Omental fat pad (tissue), 4 donors: ENCODE data around the gene TBC1D21. TPM values are rescaled to one million over a fixed set of nuclear protein-coding genes. Genes with fewer than 3 reads are reported as not detected.

ENCODE experiments used
- ATAC-seq: fragments of 150-250 bp; one replicate; pipeline ENCODE4 v1.9.1; 2016; ENCODE audit warnings: mild to moderate bottlenecking, moderate library complexity; ENCODE audit not compliant: low FRiP score
- DNase-seq: peaks from one replicate; pipeline ENCODE4 v3.0.0-alpha.2; 2019; ENCODE audit warnings: low spot score
- total RNA-seq, 4 donors: library from RNA; depleted of rRNA; stranded (reverse); fragments of >200 nt; gene quantifications; one replicate each; pipeline ENCODE4 v1.1.0, GENCODE V29; 2016
- TF ChIP-seq, protein P1 (sequence below), 3 donors: fragments of 450-650 bp; IDR thresholded peaks; one replicate each; pipeline ENCODE4 v1.5.1; 2016 to 2017; ENCODE audit warnings: antibody characterized with exemption in 3 of 3, mild to moderate bottlenecking in 3 of 3, moderate library complexity in 2 of 3

TBC1D21 gene
- total RNA-seq, 4 donors from 2014 or later: not detected

DNA sequence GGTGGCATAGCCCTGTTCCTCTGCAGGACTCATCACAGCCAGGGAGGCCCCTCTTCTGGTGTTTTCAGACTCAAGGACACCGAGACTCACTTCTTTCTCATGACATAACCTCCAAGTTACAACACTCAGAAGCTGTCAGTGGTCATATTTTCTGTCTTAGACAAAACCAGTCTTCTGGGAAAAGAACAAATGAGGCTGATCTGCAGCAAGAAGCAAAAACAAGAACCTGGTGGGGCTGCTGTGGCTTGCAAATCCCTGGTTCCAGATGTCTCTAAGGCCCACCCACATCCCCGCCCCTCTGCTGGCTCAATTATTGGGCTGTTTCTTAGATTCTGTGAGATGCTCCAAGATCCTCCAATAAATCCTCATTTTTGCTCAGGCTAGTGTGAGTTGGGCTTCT is 36.3 kb downstream of the TBC1D21 start:
- TF ChIP-seq, protein P1, sequence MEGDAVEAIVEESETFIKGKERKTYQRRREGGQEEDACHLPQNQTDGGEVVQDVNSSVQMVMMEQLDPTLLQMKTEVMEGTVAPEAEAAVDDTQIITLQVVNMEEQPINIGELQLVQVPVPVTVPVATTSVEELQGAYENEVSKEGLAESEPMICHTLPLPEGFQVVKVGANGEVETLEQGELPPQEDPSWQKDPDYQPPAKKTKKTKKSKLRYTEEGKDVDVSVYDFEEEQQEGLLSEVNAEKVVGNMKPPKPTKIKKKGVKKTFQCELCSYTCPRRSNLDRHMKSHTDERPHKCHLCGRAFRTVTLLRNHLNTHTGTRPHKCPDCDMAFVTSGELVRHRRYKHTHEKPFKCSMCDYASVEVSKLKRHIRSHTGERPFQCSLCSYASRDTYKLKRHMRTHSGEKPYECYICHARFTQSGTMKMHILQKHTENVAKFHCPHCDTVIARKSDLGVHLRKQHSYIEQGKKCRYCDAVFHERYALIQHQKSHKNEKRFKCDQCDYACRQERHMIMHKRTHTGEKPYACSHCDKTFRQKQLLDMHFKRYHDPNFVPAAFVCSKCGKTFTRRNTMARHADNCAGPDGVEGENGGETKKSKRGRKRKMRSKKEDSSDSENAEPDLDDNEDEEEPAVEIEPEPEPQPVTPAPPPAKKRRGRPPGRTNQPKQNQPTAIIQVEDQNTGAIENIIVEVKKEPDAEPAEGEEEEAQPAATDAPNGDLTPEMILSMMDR (IDR thresholded peaks at IDR 0.05): no peak
- ATAC-seq (no peak), DNase-seq (no peak)

DNA sequence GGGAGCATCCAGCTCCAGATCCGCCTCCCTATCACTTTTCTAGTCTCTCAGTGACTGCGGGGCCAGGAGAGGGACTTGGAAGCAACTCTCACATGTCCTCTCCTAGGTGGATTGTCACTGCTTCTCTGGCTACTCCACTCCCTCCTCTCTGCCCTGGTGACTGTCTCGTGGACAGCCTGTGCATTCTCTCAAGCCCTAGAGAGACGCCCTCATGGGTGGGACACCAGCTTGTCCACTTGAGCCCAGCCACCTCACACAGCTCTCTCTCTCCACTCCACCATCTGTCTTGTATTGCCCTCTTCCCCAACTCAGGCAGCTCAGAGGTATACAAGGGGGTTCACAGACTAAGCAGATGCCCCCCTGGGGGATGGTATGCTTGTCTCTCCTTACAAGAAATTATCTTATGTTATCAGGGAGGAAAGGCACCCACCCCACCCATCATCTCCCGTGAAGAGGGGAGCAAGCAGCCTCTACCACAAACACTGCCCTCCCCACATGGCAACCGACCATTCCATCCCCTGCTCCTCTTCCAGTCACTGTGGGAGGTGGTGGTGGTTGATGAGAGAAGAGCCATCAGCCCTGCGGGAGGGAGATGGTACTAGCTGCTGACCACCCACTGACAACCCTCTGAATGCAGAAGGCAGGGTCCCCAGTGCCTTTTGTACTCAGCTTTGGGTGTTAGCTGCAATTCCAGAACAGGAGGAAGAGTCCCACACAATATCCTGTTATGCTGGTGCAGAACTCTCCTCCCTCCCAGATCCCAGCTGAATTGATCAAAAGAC is 37.3 kb downstream of the TBC1D21 start:
- DNase-seq: no peak
- ATAC-seq: no peak
- TF ChIP-seq, protein P1 (IDR thresholded peaks at IDR 0.05): no peak

DNA sequence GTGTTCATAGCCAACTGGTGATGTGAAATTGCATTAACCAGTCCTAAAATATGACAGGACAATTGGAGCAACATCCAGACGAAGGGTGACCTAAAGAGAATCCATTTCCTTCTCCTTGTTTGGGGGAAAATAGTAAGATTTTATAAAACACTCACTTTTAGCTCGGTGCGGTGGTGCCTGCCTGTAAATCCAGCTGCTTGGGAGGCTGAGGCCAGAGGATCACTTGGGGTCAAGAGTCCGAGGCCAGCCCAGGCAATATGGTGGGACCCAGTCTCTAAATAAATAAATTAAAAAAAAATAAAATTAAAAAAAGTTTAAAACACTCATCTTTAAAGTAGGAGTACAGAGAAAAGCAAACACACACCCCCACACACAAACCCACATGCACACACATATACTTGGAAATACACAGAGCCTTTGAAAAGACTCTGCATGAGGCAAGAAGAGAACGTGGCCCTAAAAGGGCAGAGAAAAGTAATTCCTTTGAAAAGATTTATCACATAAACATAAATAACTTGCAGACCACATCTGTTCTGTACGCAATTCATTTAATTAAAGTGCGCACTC is 38.7 kb downstream of the TBC1D21 start:
- TF ChIP-seq, protein P1 (IDR thresholded peaks at IDR 0.05): no peak
- no peak for DNase-seq
- ATAC-seq: no peak

DNA sequence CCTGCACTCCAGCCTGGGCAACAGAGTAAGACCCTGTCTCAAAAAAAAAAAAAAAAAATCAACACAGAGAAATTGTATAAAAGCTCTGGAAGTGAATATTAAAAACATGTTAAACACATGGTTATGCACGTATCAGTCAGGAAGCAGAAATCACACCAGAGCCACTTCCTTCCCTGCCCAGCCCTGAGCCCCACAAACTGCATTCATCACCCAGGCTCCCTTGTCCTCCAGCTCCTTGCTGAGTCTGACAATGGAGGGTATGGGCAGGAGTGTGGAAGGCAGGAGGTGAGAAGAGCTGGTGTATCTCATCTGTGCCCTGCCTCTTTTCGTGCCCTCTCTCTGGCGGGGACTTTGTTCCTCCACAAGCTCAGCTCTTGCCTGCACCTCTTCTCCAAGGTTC is 40.8 kb downstream of the TBC1D21 start:
- no peak for ATAC-seq
- TF ChIP-seq, protein P1 (IDR thresholded peaks at IDR 0.05): no peak
- DNase-seq: no peak

DNA sequence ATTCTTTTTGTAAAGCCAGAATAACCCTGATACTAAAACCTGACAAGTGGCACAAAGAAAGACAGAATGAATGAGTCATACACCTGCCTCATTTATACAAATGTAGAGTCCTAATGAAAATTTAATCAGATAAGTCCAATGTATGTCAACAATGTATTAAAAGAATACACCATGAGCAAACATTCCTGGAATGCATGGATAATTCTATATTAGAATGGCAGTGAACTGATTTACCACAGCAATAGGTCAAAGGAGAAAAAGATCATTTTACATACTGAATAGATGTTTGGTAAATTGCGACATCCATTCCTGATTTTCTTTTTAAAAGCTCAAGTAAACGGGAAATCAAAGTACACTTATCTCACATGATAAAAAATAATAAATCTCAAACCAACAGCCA is 41.7 kb downstream of the TBC1D21 start:
- DNase-seq: no peak
- ATAC-seq: no peak
- TF ChIP-seq, protein P1 (IDR thresholded peaks at IDR 0.05): no peak

DNA sequence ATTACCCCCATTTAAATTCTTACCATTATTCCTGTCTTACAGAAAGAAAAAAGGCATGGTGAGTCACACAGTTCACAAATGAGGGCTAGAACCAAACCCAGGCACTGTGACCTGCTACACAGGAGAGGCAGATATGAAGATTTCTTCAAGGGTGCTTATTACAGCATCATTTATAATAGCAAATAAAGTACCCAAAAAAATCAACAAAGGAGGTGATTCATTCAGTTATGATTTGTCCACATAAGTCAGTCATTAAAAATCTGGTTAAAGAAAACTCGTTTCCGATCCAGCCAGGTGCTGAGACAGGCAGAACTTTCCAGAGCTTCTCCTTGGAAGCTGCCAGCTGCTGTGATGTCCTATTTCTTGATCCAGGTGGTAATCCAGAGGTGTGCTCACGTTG is 45.4 kb downstream of the TBC1D21 start:
- ATAC-seq (no peak), DNase-seq (no peak)
- TF ChIP-seq, protein P1 (IDR thresholded peaks at IDR 0.05): no peak

DNA sequence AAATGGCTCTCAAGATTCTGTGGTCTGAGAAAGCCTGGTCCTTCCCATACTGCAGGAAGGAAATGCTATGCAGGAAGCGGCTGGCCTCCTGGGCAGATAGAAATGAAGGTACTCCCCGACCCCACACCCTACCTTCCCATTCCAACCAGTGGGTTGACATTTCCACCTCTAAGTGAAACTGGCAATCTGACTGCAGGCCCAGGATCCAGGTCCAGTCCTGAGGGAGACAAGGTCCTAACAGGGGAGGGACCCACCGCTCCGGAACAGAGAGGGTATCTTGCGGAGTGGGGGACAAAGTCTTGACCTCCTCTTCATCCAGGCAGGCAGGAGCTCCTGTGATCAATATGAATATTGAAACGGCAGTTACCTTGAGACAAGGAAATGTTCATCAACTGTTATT is 46.3 kb downstream of the TBC1D21 start:
- ATAC-seq (no peak), DNase-seq (no peak)
- TF ChIP-seq, protein P1 (IDR thresholded peaks at IDR 0.05): no peak
